PFSK-1 (cell line): ENCODE results near the gene TRAF6.

Experiments
- FOXP2 ChIP-seq: optimal IDR thresholded peaks from 2 replicates; pipeline ENCODE3; 2011; ENCODE audit warnings: borderline replicate concordance, control low read depth, inconsistent platforms; ENCODE audit not compliant: insufficient read depth; ENCODE audit errors: extremely low read length, extremely low read depth
- POLR2AphosphoS5 ChIP-seq: IDR thresholded peaks from 2 replicates; pipeline ENCODE4 v1.6.1; 2012; ENCODE audit warnings: low read depth, mild to moderate bottlenecking, control low read depth, low read length, moderate library complexity
- REST ChIP-seq, 2 experiments: IDR thresholded peaks; 2 replicates each; pipeline versions ENCODE4 v1.6.1 to v1.8.0; 2011 to 2012; ENCODE audit warnings: low read depth in 2 of 2, low read length in 2 of 2, control low read depth in 1 of 2, inconsistent platforms in 1 of 2, mild to moderate bottlenecking in 1 of 2, moderate library complexity in 1 of 2; ENCODE audit not compliant: insufficient read depth in 1 of 2
- SIN3A ChIP-seq: IDR thresholded peaks from 2 replicates; pipeline ENCODE4 v1.6.1; 2012; ENCODE audit warnings: mild to moderate bottlenecking, low read length, moderate library complexity, borderline replicate concordance; ENCODE audit not compliant: insufficient read depth
- TAF1 ChIP-seq: IDR thresholded peaks from 2 replicates; pipeline ENCODE4 v1.6.1; 2012; ENCODE audit warnings: low read length, control low read depth, borderline replicate concordance; ENCODE audit not compliant: insufficient read depth

The TRAF6 gene

DNA sequence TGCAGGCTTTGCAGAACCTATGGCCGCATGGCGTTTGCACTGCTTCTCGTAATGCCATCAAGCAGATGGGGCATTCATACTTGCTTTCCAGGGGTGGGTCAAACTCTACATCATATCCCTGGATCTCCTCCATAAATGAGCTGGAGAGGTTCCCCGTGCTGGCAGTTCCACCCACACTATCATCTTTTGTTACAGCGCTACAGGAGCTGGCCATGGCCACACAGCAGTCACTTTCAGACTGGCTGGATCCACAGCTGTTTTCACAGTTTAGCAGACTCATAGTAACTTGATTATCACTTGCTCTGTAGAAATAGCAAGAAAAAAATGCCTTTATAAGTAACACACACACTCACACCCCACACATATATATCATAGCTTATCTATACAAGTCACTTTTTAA lies 8.8 kb downstream of the TRAF6 start:
- TF ChIP-seq POLR2AphosphoS5 (no peak), FOXP2 (no peak), TAF1 (no peak), SIN3A (no peak), REST (IDR thresholded peaks at IDR 0.05; ENCODE audit: insufficient read depth in 1 of 2, low read depth in 2 of 2, low read length in 2 of 2) (no peak)

DNA sequence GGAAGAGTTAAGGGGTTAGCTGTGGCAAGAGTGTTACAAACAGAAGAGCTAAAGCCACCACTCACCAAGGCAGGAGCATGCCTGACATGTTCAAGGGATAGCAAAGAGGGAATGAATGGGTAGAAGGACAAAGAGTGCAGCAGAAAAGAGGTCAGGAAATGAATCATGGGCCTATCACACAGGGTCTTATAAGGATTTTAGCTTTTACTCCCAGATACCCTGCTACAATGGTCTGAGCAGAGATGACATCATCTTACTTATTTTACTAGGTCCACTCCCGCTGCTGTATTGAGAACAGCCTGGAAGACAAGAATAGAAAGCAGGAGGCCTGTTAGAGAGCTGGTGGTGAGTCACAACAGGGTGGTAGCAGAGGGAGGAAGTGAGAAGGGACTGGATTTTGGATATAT lies 9.8 kb downstream of the TRAF6 start:
- TF ChIP-seq REST (IDR thresholded peaks at IDR 0.05; ENCODE audit: insufficient read depth in 1 of 2, low read depth in 2 of 2, low read length in 2 of 2) (no peak), POLR2AphosphoS5 (peak; percentile 55; the same call in 1 of the 2 replicates)

GRCh38 chr11:36499315-36499714 lies 10.8 kb downstream of the TRAF6 start:
- TF ChIP-seq TAF1 (no peak), FOXP2 (no peak)

GRCh38 chr11:36498721-36499120 lies 11.4 kb downstream of the TRAF6 start:
- no peak for TF ChIP-seq TAF1
- no peak for TF ChIP-seq SIN3A
- no peak for TF ChIP-seq REST (IDR thresholded peaks at IDR 0.05; ENCODE audit: insufficient read depth in 1 of 2, low read depth in 2 of 2, low read length in 2 of 2)
- no peak for TF ChIP-seq POLR2AphosphoS5
- TF ChIP-seq FOXP2, result no peak

DNA sequence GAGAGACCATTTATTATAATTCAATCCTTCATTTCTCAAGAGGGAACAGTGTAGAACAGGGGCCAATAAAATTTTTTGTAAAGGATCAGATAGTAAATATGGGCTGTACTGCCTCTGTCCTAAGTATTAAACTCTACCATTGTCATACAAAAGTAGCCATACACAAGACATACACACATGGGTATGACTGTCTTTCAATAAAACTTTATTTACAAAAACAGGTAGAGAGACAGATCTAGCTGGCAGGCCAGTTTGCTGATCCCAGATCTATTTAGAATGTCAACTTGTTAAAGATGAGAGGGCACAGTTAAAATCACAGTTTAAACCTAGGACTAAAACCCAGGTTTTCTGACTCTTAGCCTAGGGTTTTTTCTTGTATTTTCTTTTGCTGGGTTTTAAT lies 16.7 kb downstream of the TRAF6 start:
- TF ChIP-seq TAF1 (no peak), FOXP2 (no peak), SIN3A (no peak), REST (IDR thresholded peaks at IDR 0.05; ENCODE audit: insufficient read depth in 1 of 2, low read depth in 2 of 2, low read length in 2 of 2) (no peak), POLR2AphosphoS5 (no peak)
